GM18868 (cell line): ENCODE data around the gene MOGAT1.
"Not testable (repeated sequence)": the region's sequence is repeated elsewhere in the genome, so short reads cannot be mapped to it uniquely, and the experiment has no call there.

Experiments
- ATAC-seq: cut with Tn5 transposase; IDR thresholded peaks from one replicate; pipeline ENCODE4 v1.9.1; 2021; ENCODE audit warnings: mild to moderate bottlenecking, moderate library complexity; ENCODE audit not compliant: unreplicated experiment

MOGAT1 gene

GRCh38 chr2:222669353-222669752 is 2.1 kb upstream of the MOGAT1 start:
- no peak for ATAC-seq

GRCh38 chr2:222670191-222671038 is 1.0 kb upstream of the MOGAT1 start:
- no peak for ATAC-seq

GRCh38 chr2:222672068-222672401 is 577 bp downstream of the MOGAT1 start:
- ATAC-seq, result no peak

- no peak for ATAC-seq
These were observed 1.8 kb downstream of the MOGAT1 start for GRCh38 chr2:222673273-222673672.

GRCh38 chr2:222673883-222674282 is 2.4 kb downstream of the MOGAT1 start:
- ATAC-seq, result no peak

GRCh38 chr2:222677981-222678380 is 6.5 kb downstream of the MOGAT1 start:
- no peak for ATAC-seq

- ATAC-seq, result no peak
These were observed 12.3 kb downstream of the MOGAT1 start for GRCh38 chr2:222683805-222684204.

- ATAC-seq, result no peak
These were observed 14.8 kb downstream of the MOGAT1 start for GRCh38 chr2:222686086-222686750.

- ATAC-seq, result no peak
These were observed 17.5 kb downstream of the MOGAT1 start for GRCh38 chr2:222688917-222689316.

- ATAC-seq, result no peak
These were observed 17.9 kb downstream of the MOGAT1 start for GRCh38 chr2:222689322-222689721.

GRCh38 chr2:222690564-222691200 is 19.2 kb downstream of the MOGAT1 start:
- peak; percentile 98 for ATAC-seq

- ATAC-seq, result not testable (repeated sequence)
These were observed 22.0 kb downstream of the MOGAT1 start for GRCh38 chr2:222693413-222693812.

GRCh38 chr2:222693837-222694236 is 22.4 kb downstream of the MOGAT1 start:
- ATAC-seq, result peak; percentile 51

- ATAC-seq, result no peak
These were observed 26.8 kb downstream of the MOGAT1 start for GRCh38 chr2:222698276-222698675.

- ATAC-seq, result no peak
These were observed 29.8 kb downstream of the MOGAT1 start for GRCh38 chr2:222701233-222701632.

- no peak for ATAC-seq
These were observed 30.3 kb downstream of the MOGAT1 start for GRCh38 chr2:222701721-222702131.

- ATAC-seq, result no peak
These were observed 31.6 kb downstream of the MOGAT1 start for GRCh38 chr2:222703091-222703490.

- no peak for ATAC-seq
These were observed 32.4 kb downstream of the MOGAT1 start for GRCh38 chr2:222703886-222704285.

GRCh38 chr2:222706616-222707015 is 35.2 kb downstream of the MOGAT1 start:
- no peak for ATAC-seq

- peak; percentile 11 for ATAC-seq
These were observed 35.7 kb downstream of the MOGAT1 start for GRCh38 chr2:222707102-222707688.

- peak; percentile 65 for ATAC-seq
These were observed 36.3 kb downstream of the MOGAT1 start for GRCh38 chr2:222707689-222708273.
